HepG2 (cell line): ENCODE data around the gene RAP1GAP2. TPM values are rescaled to one million over a fixed set of nuclear protein-coding genes. Genes with fewer than 3 reads are reported as not detected.

Source experiments
- ATAC-seq: fragments of 200-7000 bp; cut with Tn5 transposase; 3 replicates; pipeline ENCODE4 v1.9.1; 2020; ENCODE audit warnings: mild to moderate bottlenecking, moderate library complexity
- BruUV-seq: library from RNA; stranded (reverse); fragments of 400-500 nt; replicated peaks from 2 replicates; lab custom pipeline; 2021; lab: Mats Ljungman, UMichigan
- CTCF ChIA-PET: fragments of 300-600 bp; formaldehyde crosslinking; extraction: SDS; loops from one replicate; lab custom pipeline; 2021; ENCODE audit warnings: low total read pairs, inconsistent platforms, low intra/inter-chr PET ratio; lab: Yijun Ruan, JAX
- POLR2A ChIA-PET: fragments of 350-600 bp; sonication (Branson Sonifier 250); formaldehyde crosslinking; loops from one replicate; lab custom pipeline; 2020; ENCODE audit warnings: antibody characterized with exemption, inconsistent platforms; lab: Yijun Ruan, JAX
- DNase-seq: peaks from one replicate; pipeline ENCODE4 v3.0.0-alpha.2; 2015; ENCODE audit warnings: low spot score
- FAIRE-seq: peaks from 3 replicates; lab custom pipeline; 2011; peaks lifted over from hg19 to GRCh38; lab: Jason Lieb, UNC
- H2AFZ ChIP-seq: one replicate; pipeline ENCODE4 v1.6.1; 2011; ENCODE audit warnings: low read length, inconsistent platforms
- H3K27ac ChIP-seq: fragments of 300-600 bp; 3 replicates; pipeline ENCODE4 v1.8.0; 2011; ENCODE audit warnings: mixed run types, mild to moderate bottlenecking, mixed read lengths, low read length, inconsistent platforms; ENCODE audit not compliant: insufficient read depth; ENCODE audit errors: extremely low read length
- H3K27me3 ChIP-seq, 2 experiments: fragments of 200-600 bp in 1 of 2; 2 replicates in 1 of 2; 3 replicates in 1 of 2; pipeline versions ENCODE4 v1.6.0 to v1.8.0; 2011; ENCODE audit warnings: low read length in 2 of 2, mild to moderate bottlenecking in 2 of 2, moderate library complexity in 2 of 2, inconsistent platforms in 1 of 2; ENCODE audit not compliant: insufficient read depth in 2 of 2, control insufficient read depth in 1 of 2
- H3K36me3 ChIP-seq, 2 experiments: fragments of 200-600 bp in 1 of 2; replicated peaks in 1 of 2; 2 replicates in 1 of 2; 3 replicates in 1 of 2; pipeline versions ENCODE4 v1.5.1 to v1.8.0; 2011; ENCODE audit warnings: low read length in 2 of 2, inconsistent platforms in 1 of 2; ENCODE audit not compliant: insufficient read depth in 2 of 2, control insufficient read depth in 1 of 2
- H3K4me1 ChIP-seq: 2 replicates; pipeline ENCODE4 v1.5.1; 2012; ENCODE audit warnings: low read length, inconsistent platforms; ENCODE audit not compliant: insufficient read depth
- H3K4me2 ChIP-seq: 2 replicates; pipeline ENCODE4 v1.6.0; 2011; ENCODE audit warnings: low read depth, low read length, inconsistent platforms
- H3K4me3 ChIP-seq, 3 experiments: fragments of 200-600 bp in 1 of 3; sonication (generic), shearing (Covaris generic) in 1 of 3; replicated peaks in 1 of 3; 2 replicates each; pipeline ENCODE4 v1.5.1; 2011 to 2016; ENCODE audit warnings: low read length in 3 of 3, inconsistent platforms in 2 of 3, low read depth in 2 of 3, mild to moderate bottlenecking in 2 of 3, control low read depth in 1 of 3, mixed read lengths in 1 of 3; ENCODE audit not compliant: insufficient read depth in 1 of 3
- H3K79me2 ChIP-seq: one replicate; pipeline ENCODE4 v1.6.1; 2011; ENCODE audit warnings: low read length, inconsistent platforms; ENCODE audit not compliant: insufficient read depth
- H3K9ac ChIP-seq: 2 replicates; pipeline ENCODE4 v1.6.0; 2011; ENCODE audit warnings: mild to moderate bottlenecking, low read depth, low read length, inconsistent platforms; ENCODE audit not compliant: insufficient read depth
- H3K9me3 ChIP-seq: 2 replicates; pipeline ENCODE4 v1.5.1; 2012; ENCODE audit warnings: mild to moderate bottlenecking, low read length
- H4K20me1 ChIP-seq: 2 replicates; pipeline ENCODE4 v1.6.0; 2011; ENCODE audit warnings: inconsistent platforms, mild to moderate bottlenecking, low read length, moderate library complexity; ENCODE audit not compliant: insufficient read depth
- CREBL2 ChIP-seq: sonication (generic); formaldehyde crosslinking; IDR thresholded peaks from 2 replicates; pipeline ENCODE4 v1.8.1; 2023; ENCODE audit warnings: missing genetic modification reagents, mild to moderate bottlenecking, borderline replicate concordance
- HNRNPH1 ChIP-seq: fragments of 200-400 bp; formaldehyde crosslinking; optimal IDR thresholded peaks from 2 replicates; pipeline ENCODE3; 2017; ENCODE audit warnings: mild to moderate bottlenecking, low read depth, low read length
- HNRNPK ChIP-seq: fragments of 200-400 bp; formaldehyde crosslinking; IDR thresholded peaks from 2 replicates; pipeline ENCODE4 v1.6.1; 2018; ENCODE audit warnings: low read length, low read depth, moderate library complexity, mild to moderate bottlenecking; ENCODE audit not compliant: poor library complexity, severe bottlenecking
- POLR2AphosphoS5 ChIP-seq: IDR thresholded peaks from 2 replicates; pipeline ENCODE4 v1.6.1; 2012; ENCODE audit warnings: low read depth, low read length
- SNAI1 ChIP-seq: sonication (generic); formaldehyde crosslinking; IDR thresholded peaks from 2 replicates; pipeline ENCODE4 v1.5.0; 2020; ENCODE audit warnings: mild to moderate bottlenecking, missing genetic modification reagents, borderline replicate concordance
- SP5 ChIP-seq: IDR thresholded peaks from 2 replicates; pipeline ENCODE4 v1.6.1; 2016; ENCODE audit warnings: low read depth, borderline replicate concordance
- ZFYVE20 ChIP-seq: sonication (generic); formaldehyde crosslinking; IDR thresholded peaks from 2 replicates; pipeline ENCODE4 v1.8.0; 2023; ENCODE audit warnings: low read depth, mild to moderate bottlenecking, moderate library complexity, missing genetic modification reagents, borderline replicate concordance
- ZHX2 ChIP-seq, 2 experiments: sonication (generic) in 1 of 2; formaldehyde crosslinking in 1 of 2; IDR thresholded peaks; 2 replicates each; pipeline versions ENCODE4 v1.6.1 to v1.9.0; 2014 to 2022; ENCODE audit warnings: antibody characterized with exemption in 1 of 2, borderline replicate concordance in 1 of 2, inconsistent platforms in 1 of 2, low read depth in 1 of 2, missing genetic modification reagents in 1 of 2
- ZNF530 ChIP-seq: sonication (generic); formaldehyde crosslinking; IDR thresholded peaks from 2 replicates; pipeline ENCODE4 v1.5.0; 2020; ENCODE audit warnings: low read depth, mild to moderate bottlenecking, missing genetic modification reagents
- ZNF563 ChIP-seq: sonication (generic); formaldehyde crosslinking; IDR thresholded peaks from 2 replicates; pipeline ENCODE4 v1.8.0; 2022; ENCODE audit warnings: mild to moderate bottlenecking, moderate library complexity, missing genetic modification reagents
- ZSCAN22 ChIP-seq: sonication (generic); formaldehyde crosslinking; IDR thresholded peaks from 2 replicates; pipeline ENCODE4 v1.4.0; 2020; ENCODE audit warnings: mild to moderate bottlenecking, missing genetic modification reagents
- WGBS: methylation state at CpG from one replicate; pipeline ENCODE4 v1.1.6; 2017; ENCODE audit warnings: low lambda C conversion rate; 5-methylcytosine and 5-hydroxymethylcytosine counted together
- in situ Hi-C: cut with HindIII; loops from 2 replicates; pipeline ENCODE4 v1.10.0; 2017; ENCODE audit warnings: low pct_unique_long_range_greater_than_20kb; ENCODE audit not compliant: extremely low pct_ligation_motif_present
- intact Hi-C: fragments of 100-400 bp; cut with micrococcal nuclease; formaldehyde crosslinking; loops from one replicate; pipeline ENCODE4 v1.10.0; 2022; ENCODE audit not compliant: unreplicated experiment
- polyA plus RNA-seq, 8 experiments: library from polyadenylated mRNA; depleted of rRNA in 3 of 8; stranded (reverse) in 7 of 8; unstranded in 1 of 8; fragments of >200 nt; fragmentation: Illumina TruSeq in 4 of 8; extraction: Trizol in 4 of 8; gene quantifications; 2 replicates each; pipeline versions ENCODE4 v1.2.1 to v1.2.3, GENCODE V29; 2011 to 2016; ENCODE audit warnings: low read depth in 4 of 8, missing spikeins in 1 of 8, mixed read lengths in 1 of 8; ENCODE audit not compliant: insufficient read depth in 1 of 8
- total RNA-seq, 5 experiments: library from RNA; depleted of rRNA; stranded (reverse); fragments of >200 nt; fragmentation: Illumina TruSeq; extraction: Trizol; gene quantifications; 2 replicates each; pipeline ENCODE4 v1.2.3, GENCODE V29; 2016; ENCODE audit warnings: low read depth in 1 of 5
- TF ChIP-seq, protein P1 (sequence below): conservative IDR thresholded peaks from 2 replicates; pipeline ENCODE4 v1.6.1; 2018; ENCODE audit warnings: missing genetic modification reagents
- TF ChIP-seq, protein P2 (sequence below): sonication (generic); formaldehyde crosslinking; IDR thresholded peaks from 2 replicates; pipeline ENCODE4 v1.8.1; 2023; ENCODE audit warnings: mild to moderate bottlenecking, moderate library complexity, missing genetic modification reagents

The RAP1GAP2 gene
- total and polyA plus RNA-seq, 2 of the 13 experiments (the other 11 are each of a cell fraction or from before 2014, with no cell fraction given): 10.9 to 12.0 TPM

DNA sequence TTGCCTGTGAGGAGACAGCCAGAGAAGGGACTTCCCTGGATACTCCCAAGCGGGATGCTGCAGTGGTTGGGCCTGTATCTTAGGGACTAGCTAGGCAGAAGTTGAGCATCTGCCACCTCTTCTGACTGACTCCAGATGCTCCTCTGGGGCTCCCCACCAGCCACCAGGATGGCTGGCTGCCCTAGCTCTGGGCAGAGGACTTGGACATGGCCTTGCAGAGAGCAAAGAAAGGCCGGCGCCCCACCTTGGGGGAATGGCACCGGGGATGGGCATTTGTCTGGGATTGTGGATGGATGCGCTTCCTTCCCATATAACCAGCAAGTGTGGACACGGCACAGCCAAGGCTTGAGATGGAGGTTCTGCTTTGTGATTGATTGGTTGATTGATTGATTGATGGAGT lies 198.2 kb downstream of the RAP1GAP2 start (continued):
- no peak for TF ChIP-seq ZNF530

GRCh38 chr17:2995377-2995776 lies 199.1 kb downstream of the RAP1GAP2 start:
- WGBS: 97% methylated on average over 20 of the region's 22 CpGs
- no peak for ATAC-seq

More at GRCh38 chr17:2995377-2995776, 199.1 kb downstream of the RAP1GAP2 start:
- ChIA-PET CTCF (no interaction called here), POLR2A (no interaction called here)
- FAIRE-seq (no peak), DNase-seq (no peak)
- Histone ChIP-seq H3K79me2 (no peaks in the 10 kb centered on the region), H4K20me1 (no peaks in the 10 kb centered on the region), H3K27ac (no peak overlapping the region), H3K4me2 (no peak overlapping the region), H3K9ac (no peak overlapping the region), H3K27me3 (no peaks in the 10 kb centered on the region), H2AFZ (no peak overlapping the region), H3K9me3 (no peaks in the 10 kb centered on the region), H3K4me1 (no peaks in the 10 kb centered on the region), H3K36me3 (peaks cover 17 to 24% of the 10 kb centered on the region in 2 experiments; a peak in 4 of 5 replicates), H3K4me3 (no peak overlapping the region)
- in situ Hi-C loops (no loop called here), intact Hi-C loops (no loop called here)
- TF ChIP-seq ZFYVE20 (CRISPR knock-in tag) (no peak), ZHX2 (IDR thresholded peaks at IDR 0.05; ENCODE audit: low read depth) (no peak), ZHX2 (CRISPR knock-in tag; IDR thresholded peaks at IDR 0.05; ENCODE audit: borderline replicate concordance) (no peak), SP5 (CRISPR knock-in tag) (no peak), POLR2AphosphoS5 (no peak), HNRNPH1 (no peak), ZNF563 (CRISPR knock-in tag) (no peak), ZSCAN22 (CRISPR knock-in tag) (no peak), CREBL2 (CRISPR knock-in tag) (no peak), SNAI1 (CRISPR knock-in tag) (no peak), HNRNPK (no peak)
- TF ChIP-seq, protein P1, sequence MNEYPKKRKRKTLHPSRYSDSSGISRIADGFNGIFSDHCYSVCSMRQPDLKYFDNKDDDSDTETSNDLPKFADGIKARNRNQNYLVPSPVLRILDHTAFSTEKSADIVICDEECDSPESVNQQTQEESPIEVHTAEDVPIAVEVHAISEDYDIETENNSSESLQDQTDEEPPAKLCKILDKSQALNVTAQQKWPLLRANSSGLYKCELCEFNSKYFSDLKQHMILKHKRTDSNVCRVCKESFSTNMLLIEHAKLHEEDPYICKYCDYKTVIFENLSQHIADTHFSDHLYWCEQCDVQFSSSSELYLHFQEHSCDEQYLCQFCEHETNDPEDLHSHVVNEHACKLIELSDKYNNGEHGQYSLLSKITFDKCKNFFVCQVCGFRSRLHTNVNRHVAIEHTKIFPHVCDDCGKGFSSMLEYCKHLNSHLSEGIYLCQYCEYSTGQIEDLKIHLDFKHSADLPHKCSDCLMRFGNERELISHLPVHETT (CRISPR knock-in tag): no peak
- TF ChIP-seq, protein P2, sequence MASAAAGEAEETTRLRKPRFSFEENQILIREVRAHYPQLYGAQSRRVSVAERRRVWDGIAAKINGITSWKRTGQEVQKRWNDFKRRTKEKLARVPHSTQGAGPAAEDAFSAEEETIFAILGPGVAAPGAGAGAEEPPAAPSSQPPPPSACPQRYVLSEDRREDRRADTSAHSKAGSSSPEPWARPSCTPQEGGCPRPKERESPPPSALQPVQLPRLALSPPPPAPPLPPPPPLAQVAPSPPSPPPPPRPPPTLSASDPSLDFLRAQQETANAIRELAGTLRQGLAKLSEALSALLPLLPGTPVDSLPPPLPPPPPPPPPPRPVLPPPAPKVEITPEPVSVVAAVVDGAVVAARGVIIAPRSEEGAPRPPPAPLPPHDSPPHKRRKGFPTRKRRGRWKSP (CRISPR knock-in tag): no peak
- no TSS peak for BruUV-seq
